Upper lobe of left lung (tissue), 6 donors: ENCODE results near the gene ZBTB9. TPM values are rescaled to one million over a fixed set of nuclear protein-coding genes. Genes with fewer than 3 reads are reported as not detected.

ENCODE experiments used
- small RNA-seq, 4 donors: library from RNA; depleted of rRNA; stranded (forward); fragments of <200 nt; gene quantifications; one replicate each; pipeline ENCODE3, GENCODE V24; 2016
- total RNA-seq, 6 donors: library from RNA; depleted of rRNA in 4 of 6; stranded (reverse); fragments of >200 nt in 4 of 6; gene quantifications; one replicate each; pipeline versions ENCODE4 v1.1.0 to v1.2.1, GENCODE V29; 2016 to 2021
- donor health status: DM: no; HTN: no; CAD: no; lungs with moderate emphysema.
- donor health status: DM: no; HTN: yes; CAD: no; lungs with severe emphysema.

Gene ZBTB9
- total RNA-seq, 6 donors from 2014 or later = 3.2 to 8.7 (median 6.1) TPM

Small RNA genes within 50 kb of the gene (small RNA-seq; reads per million reads assigned to genes)
- 0 reads per million in 4 donors for gene ZBTB9

Other genes starting within 250 kb of the ZBTB9 start
- gene HSD17B8, start 249.9 kb upstream of the ZBTB9 start, total RNA-seq = 10 to 100 TPM in 5 of 6 donors, 1 to 10 TPM in 1; 8.2 to 39.3 (median 28.7) TPM
- 10 to 100 TPM; 17.9 to 50.6 (median 40.4) TPM for gene RING1, start 246.1 kb upstream of the ZBTB9 start, total RNA-seq
- 100 to 1,000 TPM in 1 of 6 donors, 10 to 100 TPM in 5; 30.1 to 170 (median 45.8) TPM for gene VPS52, start 182.7 kb upstream of the ZBTB9 start, total RNA-seq
- 1,000 to 10,000 TPM in 4 of 6 donors, 100 to 1,000 TPM in 2; 535 to 2,038 (median 1,627) TPM for gene RPS18, start 182.5 kb upstream of the ZBTB9 start, total RNA-seq
- gene B3GALT4, start 177.5 kb upstream of the ZBTB9 start, total RNA-seq = 10 to 100 TPM; 20.1 to 29.7 (median 23.2) TPM
- gene WDR46, start 165.3 kb upstream of the ZBTB9 start, total RNA-seq = 10 to 100 TPM; 21.1 to 50.3 (median 41.7) TPM
- gene PFDN6, start 165.0 kb upstream of the ZBTB9 start, total RNA-seq = 10 to 100 TPM; 13.8 to 42.9 (median 30.7) TPM
- gene RGL2, start 155.6 kb upstream of the ZBTB9 start, total RNA-seq = 100 to 1,000 TPM in 2 of 6 donors, 10 to 100 TPM in 4; 56.5 to 149 (median 77.9) TPM
- gene TAPBP, start 140.5 kb upstream of the ZBTB9 start, total RNA-seq = 100 to 1,000 TPM; 131 to 310 (median 221) TPM
- gene ZBTB22, start 136.8 kb upstream of the ZBTB9 start, total RNA-seq = 10 to 100 TPM; 24.2 to 32.5 (median 28.2) TPM
- 10 to 100 TPM; 29.3 to 57.6 (median 43.5) TPM for gene DAXX, start 131.6 kb upstream of the ZBTB9 start, total RNA-seq
- 10 to 100 TPM in 1 of 6 donors, 1 to 10 TPM in 5; 1.2 to 11.8 (median 4.4) TPM for gene KIFC1, start 62.8 kb upstream of the ZBTB9 start, total RNA-seq
- gene PHF1, start 43.6 kb upstream of the ZBTB9 start, total RNA-seq = 100 to 1,000 TPM in 1 of 6 donors, 10 to 100 TPM in 5; 61.7 to 150 (median 65.5) TPM
- 100 to 1,000 TPM in 4 of 6 donors, 10 to 100 TPM in 2; 53.4 to 171 (median 112) TPM for gene CUTA, start 36.5 kb upstream of the ZBTB9 start, total RNA-seq
- 10 to 100 TPM in 5 of 6 donors, 1 to 10 TPM in 1; 8.2 to 57.6 (median 19.5) TPM for gene SYNGAP1, start 34.5 kb upstream of the ZBTB9 start, total RNA-seq
- 10 to 100 TPM in 5 of 6 donors, 1 to 10 TPM in 1; 9.2 to 23.5 (median 13.7) TPM for gene BAK1, start 125.7 kb downstream of the ZBTB9 start, total RNA-seq
- 100 to 1,000 TPM in 5 of 6 donors, 10 to 100 TPM in 1; 95.6 to 179 (median 137) TPM for gene ITPR3, start 166.7 kb downstream of the ZBTB9 start, total RNA-seq